ENCODE measurements around the gene TCEAL4.

TCEAL4 gene

GRCh38 chrX:103538728-103539127 is 46.6 kb upstream of the TCEAL4 start:
- no peak overlapping the region for H2BK12ac ChIP-seq (ENCODE audit: low read length)
- H3K9ac ChIP-seq (ENCODE audit: low read length): no peak overlapping the region
- peaks cover 2 to 4% of the 10 kb centered on the region in 2 experiments for H3K4me1 ChIP-seq (ENCODE audit: control insufficient read depth in 1 of 2, insufficient read depth in 2 of 2, low read length in 2 of 2)
- no peaks in the 10 kb centered on the region for H3K9me3 ChIP-seq (ENCODE audit: insufficient read depth, low read depth, low read length)
- no peak overlapping the region for H2AFZ ChIP-seq (ENCODE audit: insufficient read depth, low read length, poor library complexity)
- no peak overlapping the region for H3K14ac ChIP-seq (ENCODE audit: low read length)
- no peaks in the 10 kb centered on the region for H3K27me3 ChIP-seq (ENCODE audit: insufficient read depth, low read length)
- no peak overlapping the region for H3K4ac ChIP-seq (ENCODE audit: low read depth, low read length)
- H2BK5ac ChIP-seq (ENCODE audit: low read depth, low read length, poor library complexity): no peak overlapping the region
- H4K91ac ChIP-seq (ENCODE audit: low read depth, low read length): no peak overlapping the region
- H3K23ac ChIP-seq (ENCODE audit: low read length): no peak overlapping the region
- H3K79me1 ChIP-seq (ENCODE audit: low read length): no peaks in the 10 kb centered on the region
- H2BK120ac ChIP-seq (ENCODE audit: insufficient read depth, low read length, poor library complexity): no peak overlapping the region
- H3K18ac ChIP-seq (ENCODE audit: low read length): no peak overlapping the region
- no peak overlapping the region for H4K12ac ChIP-seq (ENCODE audit: low read depth, low read length)
- no peak overlapping the region for H2AK5ac ChIP-seq (ENCODE audit: low read length)
- H3K79me2 ChIP-seq (ENCODE audit: control insufficient read depth, insufficient read depth, low read length, poor library complexity): no peaks in the 10 kb centered on the region
- DNase-seq: peak; percentile 84 to 94
- no peak overlapping the region for H3K4me2 ChIP-seq (ENCODE audit: low read length)
- H4K8ac ChIP-seq (ENCODE audit: low read depth, low read length): no peak overlapping the region
- H3K36me3 ChIP-seq (ENCODE audit: control insufficient read depth in 1 of 2, insufficient read depth in 2 of 2, low read length in 2 of 2): no peaks in the 10 kb centered on the region
- H3K4me3 ChIP-seq (ENCODE audit: low read depth, low read length): no peak overlapping the region
- no peak overlapping the region for H3K27ac ChIP-seq (ENCODE audit: low read depth, low read length)

GRCh38 chrX:103539695-103540094 is 45.6 kb upstream of the TCEAL4 start:
- Histone ChIP-seq H3K27ac (ENCODE audit: low read depth, low read length) (no peak overlapping the region), H3K9me3 (ENCODE audit: insufficient read depth, low read depth, low read length) (peaks cover 1% of the 10 kb centered on the region), H3K9ac (ENCODE audit: low read length) (no peak overlapping the region), H2BK12ac (ENCODE audit: low read length) (no peak overlapping the region), H2AK5ac (ENCODE audit: low read length) (no peak overlapping the region), H3K79me2 (ENCODE audit: control insufficient read depth, insufficient read depth, low read length, poor library complexity) (no peaks in the 10 kb centered on the region), H4K8ac (ENCODE audit: low read depth, low read length) (no peak overlapping the region), H2BK5ac (ENCODE audit: low read depth, low read length, poor library complexity) (no peak overlapping the region), H3K14ac (ENCODE audit: low read length) (no peak overlapping the region), H2BK120ac (ENCODE audit: insufficient read depth, low read length, poor library complexity) (no peak overlapping the region), H3K27me3 (ENCODE audit: insufficient read depth, low read length) (no peaks in the 10 kb centered on the region), H3K4me3 (ENCODE audit: low read depth, low read length) (no peak overlapping the region), H3K23ac (ENCODE audit: low read length) (no peak overlapping the region), H3K36me3 (ENCODE audit: control insufficient read depth in 1 of 2, insufficient read depth in 2 of 2, low read length in 2 of 2) (no peaks in the 10 kb centered on the region), H3K79me1 (ENCODE audit: low read length) (no peaks in the 10 kb centered on the region), H2AFZ (ENCODE audit: insufficient read depth, low read length, poor library complexity) (no peak overlapping the region), H3K18ac (ENCODE audit: low read length) (no peak overlapping the region), H3K4me1 (ENCODE audit: control insufficient read depth in 1 of 2, insufficient read depth in 2 of 2, low read length in 2 of 2) (peaks cover 2 to 4% of the 10 kb centered on the region in 2 experiments), H4K91ac (ENCODE audit: low read depth, low read length) (no peak overlapping the region), H3K4me2 (ENCODE audit: low read length) (no peak overlapping the region), H4K12ac (ENCODE audit: low read depth, low read length) (no peak overlapping the region), H3K4ac (ENCODE audit: low read depth, low read length) (no peak overlapping the region)
- no CpG with 5 or more reads among the region's 2 CpGs for WGBS (ENCODE audit: extremely low coverage, insufficient coverage, insufficient read length)
- no peak for DNase-seq

- no peak overlapping the region for H2BK120ac ChIP-seq (ENCODE audit: insufficient read depth, low read length, poor library complexity)
- no peak overlapping the region for H2AFZ ChIP-seq (ENCODE audit: insufficient read depth, low read length, poor library complexity)
- no peaks in the 10 kb centered on the region for H3K79me1 ChIP-seq (ENCODE audit: low read length)
- no peaks in the 10 kb centered on the region for H3K27me3 ChIP-seq (ENCODE audit: insufficient read depth, low read length)
- H3K9ac ChIP-seq (ENCODE audit: low read length): no peak overlapping the region
- no peak overlapping the region for H2BK12ac ChIP-seq (ENCODE audit: low read length)
- no peak overlapping the region for H3K4me2 ChIP-seq (ENCODE audit: low read length)
- no peak overlapping the region for H3K23ac ChIP-seq (ENCODE audit: low read length)
- H3K79me2 ChIP-seq (ENCODE audit: control insufficient read depth, insufficient read depth, low read length, poor library complexity): no peaks in the 10 kb centered on the region
- H4K12ac ChIP-seq (ENCODE audit: low read depth, low read length): no peak overlapping the region
- DNase-seq: peak in 1 of 2 donors; percentile 59
- H3K27ac ChIP-seq (ENCODE audit: low read depth, low read length): no peak overlapping the region
- H3K18ac ChIP-seq (ENCODE audit: low read length): no peak overlapping the region
- H2AK5ac ChIP-seq (ENCODE audit: low read length): no peak overlapping the region
- H3K4ac ChIP-seq (ENCODE audit: low read depth, low read length): no peak overlapping the region
- H3K14ac ChIP-seq (ENCODE audit: low read length): no peak overlapping the region
- no peak overlapping the region for H4K91ac ChIP-seq (ENCODE audit: low read depth, low read length)
- H4K8ac ChIP-seq (ENCODE audit: low read depth, low read length): no peak overlapping the region
- peaks cover 1% of the 10 kb centered on the region for H3K9me3 ChIP-seq (ENCODE audit: insufficient read depth, low read depth, low read length)
- H2BK5ac ChIP-seq (ENCODE audit: low read depth, low read length, poor library complexity): no peak overlapping the region
- no peak overlapping the region for H3K4me3 ChIP-seq (ENCODE audit: low read depth, low read length)
- H3K4me1 ChIP-seq (ENCODE audit: control insufficient read depth in 1 of 2, insufficient read depth in 2 of 2, low read length in 2 of 2): peaks cover 2 to 4% of the 10 kb centered on the region in 2 experiments
- no peaks in the 10 kb centered on the region for H3K36me3 ChIP-seq (ENCODE audit: control insufficient read depth in 1 of 2, insufficient read depth in 2 of 2, low read length in 2 of 2)
Observed at GRCh38 chrX:103540145-103540544, 45.2 kb upstream of the TCEAL4 start.

- Histone ChIP-seq H3K23ac (ENCODE audit: low read length) (no peak overlapping the region), H3K4me1 (ENCODE audit: control insufficient read depth in 1 of 2, insufficient read depth in 2 of 2, low read length in 2 of 2) (peaks cover 0 to 2% of the 10 kb centered on the region in 2 experiments), H4K91ac (ENCODE audit: low read depth, low read length) (no peak overlapping the region), H3K36me3 (ENCODE audit: control insufficient read depth in 1 of 2, insufficient read depth in 2 of 2, low read length in 2 of 2) (no peaks in the 10 kb centered on the region), H3K79me2 (ENCODE audit: control insufficient read depth, insufficient read depth, low read length, poor library complexity) (no peaks in the 10 kb centered on the region), H3K4ac (ENCODE audit: low read depth, low read length) (no peak overlapping the region), H2BK5ac (ENCODE audit: low read depth, low read length, poor library complexity) (no peak overlapping the region), H4K12ac (ENCODE audit: low read depth, low read length) (no peak overlapping the region), H3K4me2 (ENCODE audit: low read length) (no peak overlapping the region), H3K4me3 (ENCODE audit: low read depth, low read length) (no peak overlapping the region), H3K27ac (ENCODE audit: low read depth, low read length) (no peak overlapping the region), H2AFZ (ENCODE audit: insufficient read depth, low read length, poor library complexity) (no peak overlapping the region), H3K14ac (ENCODE audit: low read length) (no peak overlapping the region), H2AK5ac (ENCODE audit: low read length) (no peak overlapping the region), H2BK120ac (ENCODE audit: insufficient read depth, low read length, poor library complexity) (no peak overlapping the region), H3K79me1 (ENCODE audit: low read length) (no peaks in the 10 kb centered on the region), H2BK12ac (ENCODE audit: low read length) (no peak overlapping the region), H3K9me3 (ENCODE audit: insufficient read depth, low read depth, low read length) (no peaks in the 10 kb centered on the region), H3K27me3 (ENCODE audit: insufficient read depth, low read length) (no peaks in the 10 kb centered on the region), H3K9ac (ENCODE audit: low read length) (no peak overlapping the region), H3K18ac (ENCODE audit: low read length) (no peak overlapping the region), H4K8ac (ENCODE audit: low read depth, low read length) (no peak overlapping the region)
- DNase-seq: peak in 1 of 2 donors; percentile 72
- WGBS (ENCODE audit: extremely low coverage, insufficient coverage, insufficient read length): no CpG with 5 or more reads among the region's 3 CpGs
Observed at GRCh38 chrX:103549916-103550315, 35.4 kb upstream of the TCEAL4 start.
